Measurements from ENCODE around the gene PNPLA1.

Gene PNPLA1, protein sequence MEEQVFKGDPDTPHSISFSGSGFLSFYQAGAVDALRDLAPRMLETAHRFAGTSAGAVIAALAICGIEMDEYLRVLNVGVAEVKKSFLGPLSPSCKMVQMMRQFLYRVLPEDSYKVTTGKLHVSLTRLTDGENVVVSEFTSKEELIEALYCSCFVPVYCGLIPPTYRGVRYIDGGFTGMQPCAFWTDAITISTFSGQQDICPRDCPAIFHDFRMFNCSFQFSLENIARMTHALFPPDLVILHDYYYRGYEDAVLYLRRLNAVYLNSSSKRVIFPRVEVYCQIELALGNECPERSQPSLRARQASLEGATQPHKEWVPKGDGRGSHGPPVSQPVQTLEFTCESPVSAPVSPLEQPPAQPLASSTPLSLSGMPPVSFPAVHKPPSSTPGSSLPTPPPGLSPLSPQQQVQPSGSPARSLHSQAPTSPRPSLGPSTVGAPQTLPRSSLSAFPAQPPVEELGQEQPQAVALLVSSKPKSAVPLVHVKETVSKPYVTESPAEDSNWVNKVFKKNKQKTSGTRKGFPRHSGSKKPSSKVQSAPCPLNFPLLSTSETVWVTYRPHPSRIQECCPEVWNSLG

DNA sequence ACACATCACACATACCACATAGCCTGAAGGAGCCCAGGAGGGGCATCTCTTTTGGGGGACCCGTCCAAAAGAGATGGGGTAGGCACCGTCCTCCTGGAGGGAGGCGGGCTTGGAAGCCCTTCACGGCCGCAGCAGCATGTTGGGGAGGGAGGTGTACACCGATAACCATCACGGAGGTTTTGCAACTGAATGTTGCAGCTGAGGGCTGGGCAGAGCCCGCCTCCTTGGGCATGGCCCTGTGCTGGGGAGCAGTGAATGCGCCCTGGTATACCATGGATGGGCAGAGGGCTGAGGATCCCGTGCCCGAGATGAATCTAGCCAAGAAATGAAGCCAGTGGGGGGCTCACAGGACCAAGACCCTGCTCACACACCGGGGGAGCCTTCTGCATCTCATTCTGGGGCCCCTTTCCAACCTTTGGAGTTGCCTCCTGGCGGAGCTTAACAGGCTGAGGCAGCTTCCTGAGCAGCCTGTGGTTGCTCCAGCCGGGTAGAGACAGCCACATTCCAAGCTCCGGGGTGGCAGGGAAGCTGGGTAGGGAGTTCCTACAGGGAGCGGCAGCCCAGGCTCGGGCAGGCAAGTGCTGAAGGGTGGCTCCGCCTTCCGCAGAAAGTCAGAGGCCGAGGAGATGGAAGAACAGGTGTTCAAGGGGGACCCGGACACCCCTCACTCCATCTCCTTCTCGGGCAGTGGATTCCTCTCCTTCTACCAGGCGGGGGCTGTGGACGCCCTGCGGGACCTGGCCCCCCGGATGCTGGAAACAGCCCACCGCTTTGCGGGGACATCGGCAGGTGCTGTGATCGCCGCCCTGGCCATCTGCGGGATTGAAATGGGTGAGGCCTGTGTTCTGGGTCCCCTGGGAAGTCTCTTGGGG, at the start of gene PNPLA1:
TSS of gene PNPLA1 (plus strand) at position 227 of the 872 bp plus-strand sequence. CDS start at position 627, 400 bp downstream.
- DNase-seq: no peak

DNA sequence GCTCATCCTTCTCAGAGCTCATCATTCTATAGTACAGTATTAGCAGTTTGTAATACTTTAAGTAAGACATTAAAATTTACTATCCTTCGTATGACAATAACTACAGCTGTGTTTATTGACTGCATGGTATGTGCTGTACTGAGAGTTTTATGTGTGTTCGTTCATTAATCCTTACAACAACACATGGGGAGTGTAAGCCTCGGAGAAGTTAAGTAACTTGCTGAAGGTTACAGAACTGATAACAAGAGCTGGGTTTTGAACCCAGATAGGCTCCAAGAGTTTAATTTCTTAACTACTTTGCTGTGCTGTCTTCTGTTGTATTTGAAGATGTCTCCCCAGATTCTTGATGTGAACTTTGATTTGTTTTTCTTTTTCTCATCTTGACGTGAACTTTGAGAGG, 49.6 kb upstream of the PNPLA1 start:
- no peak for DNase-seq

DNA sequence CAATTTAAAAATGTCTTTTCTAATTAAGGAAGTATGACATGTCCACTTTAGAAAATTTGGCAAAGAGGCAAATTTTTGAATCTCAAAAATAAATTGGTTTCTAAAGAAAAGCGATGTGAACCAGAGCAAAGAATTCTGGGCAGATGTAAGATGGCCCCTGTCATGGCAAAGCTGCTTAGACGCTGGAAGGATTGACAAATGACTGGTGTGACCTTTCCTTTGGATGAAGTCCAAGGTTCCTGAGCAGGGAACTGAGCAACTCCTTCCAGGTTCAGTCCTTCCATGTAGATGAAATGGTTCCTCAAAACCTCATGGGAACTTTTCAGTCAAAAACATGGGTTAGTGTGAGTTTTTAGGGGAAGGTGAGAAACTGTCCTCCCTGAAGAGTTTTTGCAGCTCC, 48.2 kb upstream of the PNPLA1 start:
- DNase-seq: no peak

DNA sequence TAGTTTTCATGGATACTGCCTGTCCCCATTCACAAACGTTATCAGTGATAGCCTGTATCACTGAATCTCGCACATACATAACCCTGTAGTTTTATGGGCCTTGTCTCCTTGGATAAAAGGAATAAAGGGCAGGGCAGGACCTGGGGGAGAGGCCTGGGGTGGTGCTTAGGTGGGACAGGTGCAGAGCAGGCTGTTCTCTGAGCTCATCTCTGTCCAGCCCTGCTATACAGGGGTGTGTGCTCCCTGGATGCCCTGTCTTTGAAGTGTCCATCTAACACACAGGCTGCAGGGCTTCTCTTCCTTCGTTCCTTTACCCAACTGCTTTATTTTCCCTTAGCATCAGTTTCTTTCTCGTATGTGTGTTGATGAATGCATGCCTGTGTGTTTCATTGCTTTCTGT, 46.9 kb upstream of the PNPLA1 start:
- DNase-seq: no peak

DNA sequence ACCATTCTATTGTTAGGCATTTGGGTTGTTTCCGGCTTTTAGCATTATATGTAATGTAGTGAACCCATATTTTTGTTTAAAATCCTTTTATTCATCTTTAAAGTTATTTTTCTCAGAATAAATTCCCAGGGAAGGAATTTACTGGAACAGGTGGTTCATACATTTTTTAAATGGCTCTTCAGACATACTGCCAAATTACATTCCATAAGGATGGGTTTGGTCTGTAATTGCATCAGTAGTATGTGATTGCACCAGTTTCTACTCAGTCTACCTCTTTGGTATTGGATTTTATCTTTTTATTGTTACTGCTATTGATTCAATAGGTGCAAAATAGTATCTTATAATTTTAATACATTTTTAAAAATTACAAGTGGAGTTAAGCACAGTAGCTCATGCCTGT, 46.2 kb upstream of the PNPLA1 start:
- DNase-seq: no peak

DNA sequence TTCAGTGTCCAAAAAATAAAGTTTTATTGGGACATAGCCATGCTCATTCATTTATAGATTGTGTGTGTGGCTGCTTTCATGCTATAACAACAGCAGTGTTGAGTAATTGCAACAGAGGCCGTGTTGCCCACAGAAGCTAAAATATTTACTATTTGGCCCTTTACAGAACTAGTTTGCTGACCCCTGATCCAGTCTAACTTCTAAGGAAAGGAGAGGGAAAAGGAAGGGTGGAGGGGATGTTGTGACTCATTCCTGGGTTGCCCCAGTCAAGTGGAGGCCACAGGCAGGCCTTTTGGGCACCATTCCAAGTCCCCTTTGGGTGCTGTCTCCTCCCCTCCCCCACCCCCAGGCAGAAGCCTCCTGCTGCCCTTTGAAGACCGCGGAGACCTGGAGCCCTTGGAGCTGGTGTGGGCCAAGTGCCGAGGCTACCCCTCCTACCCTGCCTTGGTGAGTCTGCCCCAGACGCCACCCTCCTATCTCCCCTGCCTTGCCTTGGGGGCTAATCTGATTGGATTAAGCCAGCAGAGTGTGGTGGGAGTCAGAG, 44.9 kb upstream of the PNPLA1 start:
- DNase-seq: no peak

- DNase-seq: no peak
Measured at GRCh38 chr6:36226438-36227047, 43.3 kb upstream of the PNPLA1 start.

DNA sequence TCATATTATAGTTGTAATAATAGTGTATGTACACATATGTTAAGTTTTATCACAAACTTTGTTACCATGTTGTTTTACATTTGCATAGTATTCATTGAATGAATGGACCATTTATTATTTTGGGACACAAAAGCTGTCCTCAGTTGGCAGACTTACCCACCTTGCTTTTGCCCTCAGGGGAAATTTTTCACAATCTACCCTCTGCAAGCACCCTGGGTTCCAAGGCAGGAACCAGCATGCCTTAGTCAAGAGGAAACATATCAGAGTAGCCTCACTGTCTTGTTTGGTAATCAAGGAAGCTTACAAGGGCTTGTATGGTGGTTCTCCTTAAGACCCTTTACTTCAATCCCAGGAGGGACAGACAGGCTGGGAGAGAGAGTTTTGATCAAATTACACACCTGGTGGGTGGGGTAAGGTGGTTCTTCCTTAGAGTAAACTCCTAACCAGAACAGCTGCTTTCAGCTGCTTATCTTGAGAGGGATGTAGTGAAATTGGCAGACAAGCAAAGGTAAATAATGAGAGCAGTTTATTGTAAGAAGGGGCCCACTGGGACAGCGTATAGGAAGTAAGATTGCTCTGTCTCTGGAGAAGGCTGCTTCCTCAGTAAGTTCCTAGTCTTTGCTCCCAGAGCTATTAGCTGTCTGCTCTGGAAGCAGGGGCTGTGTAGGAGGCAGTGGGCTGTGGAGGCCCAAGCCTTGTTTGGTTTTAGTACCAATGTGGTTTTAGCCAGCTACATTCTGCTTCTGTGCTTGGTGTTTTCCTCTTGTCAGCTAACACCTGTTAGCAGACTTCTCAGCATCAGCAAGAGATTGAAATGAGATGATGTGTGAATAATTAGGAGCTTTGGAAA, 42.3 kb upstream of the PNPLA1 start:
- DNase-seq: no peak

- no peak for DNase-seq
Measured at GRCh38 chr6:36229223-36229622, 40.6 kb upstream of the PNPLA1 start.

DNA sequence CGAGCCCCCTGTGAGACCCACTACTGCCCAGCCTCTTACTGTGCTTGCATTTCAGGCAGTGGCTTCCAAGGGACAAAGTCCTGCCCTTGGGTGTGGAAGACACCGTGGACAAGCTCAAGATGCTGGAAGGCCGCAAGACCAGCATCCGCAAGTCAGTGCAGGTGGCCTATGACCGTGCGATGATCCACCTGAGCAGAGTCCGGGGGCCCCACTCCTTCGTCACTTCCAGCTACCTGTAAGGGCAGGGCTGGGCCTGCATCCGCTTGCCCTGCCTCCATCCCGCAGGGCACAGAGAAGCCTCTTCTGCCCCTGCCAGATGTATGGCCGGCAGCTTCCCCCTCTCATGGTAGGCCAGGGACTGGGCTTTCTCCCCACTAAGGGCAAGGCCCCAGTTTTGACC, 39.5 kb upstream of the PNPLA1 start:
- DNase-seq: no peak

DNA sequence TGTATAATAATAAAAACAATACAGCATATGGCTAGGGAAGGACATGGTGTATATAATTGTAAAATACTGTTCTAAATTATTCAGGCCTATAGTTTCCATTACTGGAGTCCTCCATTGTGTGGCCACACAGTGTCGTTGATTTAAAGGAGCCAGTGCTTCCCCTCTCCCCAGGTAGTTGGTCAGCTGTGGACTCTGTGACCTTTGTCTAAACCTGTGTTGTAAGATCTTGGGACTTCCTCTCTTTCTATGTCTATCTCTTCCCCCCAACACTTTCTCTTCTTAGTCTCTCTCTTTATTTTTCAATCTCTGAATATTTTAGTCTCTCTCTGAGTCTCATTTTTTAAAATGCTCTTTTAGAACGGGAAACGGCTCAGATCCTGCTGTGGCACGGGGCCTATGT, 37.7 kb upstream of the PNPLA1 start:
- no peak for DNase-seq

GRCh38 chr6:36235309-36235708, 34.6 kb upstream of the PNPLA1 start:
- no peak for DNase-seq

GRCh38 chr6:36235862-36236261, 34.0 kb upstream of the PNPLA1 start:
- DNase-seq: no peak

GRCh38 chr6:36239774-36240173, 30.1 kb upstream of the PNPLA1 start:
- DNase-seq: no peak

GRCh38 chr6:36241728-36242127, 28.1 kb upstream of the PNPLA1 start:
- no peak for DNase-seq

DNA sequence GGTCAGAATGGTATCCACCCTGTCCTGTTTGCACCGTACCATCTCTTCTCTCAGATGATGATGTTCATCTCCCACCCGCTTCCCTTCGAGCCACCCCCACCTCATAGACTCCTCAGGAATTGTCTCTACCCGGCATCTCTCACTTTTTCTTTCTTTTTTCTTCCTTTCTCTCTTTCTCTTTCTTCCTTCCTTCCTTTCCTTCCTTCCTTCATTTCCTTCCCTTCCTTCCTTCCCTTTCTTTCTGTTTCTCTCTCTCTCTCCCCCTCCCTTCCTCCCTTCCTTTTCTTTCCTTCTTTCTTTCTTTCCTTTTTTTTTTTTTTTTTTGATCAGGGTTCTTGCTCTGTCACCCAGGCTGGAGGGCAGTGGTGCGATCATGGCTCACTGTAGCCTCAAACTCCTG, 27.7 kb upstream of the PNPLA1 start:
- no peak for DNase-seq

- DNase-seq: no peak
Measured at GRCh38 chr6:36242626-36243025, 27.2 kb upstream of the PNPLA1 start.

- no peak for DNase-seq
Measured at GRCh38 chr6:36243562-36244212, 26.2 kb upstream of the PNPLA1 start.

DNA sequence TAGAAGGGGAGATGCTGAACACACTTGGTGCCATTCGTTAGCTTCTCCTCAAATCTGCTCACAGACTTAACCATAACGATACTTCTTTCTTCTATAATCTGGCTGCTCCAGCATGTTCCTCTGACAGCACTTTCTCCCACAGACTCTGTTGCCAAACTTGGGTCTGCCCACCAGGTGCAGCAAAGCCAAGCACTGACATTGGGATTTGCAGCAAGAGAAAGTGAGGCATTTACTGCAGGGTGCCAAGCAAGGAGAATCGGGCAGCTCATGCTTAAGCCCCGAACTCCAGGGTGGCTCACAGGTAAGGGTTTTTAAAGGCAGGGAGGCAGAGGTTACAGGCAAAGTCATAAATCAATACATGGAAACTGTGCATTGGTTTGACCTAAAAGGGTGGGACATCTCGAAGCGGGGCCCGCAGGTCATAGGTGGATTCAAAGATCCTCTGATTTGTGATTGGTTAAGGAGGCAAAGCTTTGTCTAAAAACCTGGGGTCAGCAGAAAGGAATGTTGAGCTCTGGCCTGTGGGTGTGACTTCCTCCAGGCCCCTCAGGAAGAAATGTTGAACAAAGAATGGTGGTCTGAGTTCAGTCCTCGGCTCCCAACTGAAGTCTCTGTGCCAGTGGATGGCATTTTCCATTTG, 25.1 kb upstream of the PNPLA1 start:
- no peak for DNase-seq

GRCh38 chr6:36245572-36246061, 24.2 kb upstream of the PNPLA1 start:
- no peak for DNase-seq
